WTC11 (cell line): ENCODE results near the gene AHSP.
A peak's percentile ranks its signal among the peaks of the same experiment; 100 is the strongest.

Source experiments
- CBFB ChIP-seq: sonication (generic); formaldehyde crosslinking; IDR thresholded peaks from 2 replicates; pipeline ENCODE4 v1.8.1; 2022; ENCODE audit warnings: mild to moderate bottlenecking, low read depth, missing genetic modification reagents
- CTCF ChIP-seq: fragments of 200-600 bp; IDR thresholded peaks from 2 replicates; pipeline ENCODE4 v1.8.0; 2022; ENCODE audit warnings: antibody characterized with exemption
- E2F1 ChIP-seq: sonication (generic); formaldehyde crosslinking; IDR thresholded peaks from 2 replicates; pipeline ENCODE4 v1.8.0; 2022; ENCODE audit warnings: mild to moderate bottlenecking, missing genetic modification reagents
- E2F5 ChIP-seq: sonication (generic); formaldehyde crosslinking; IDR thresholded peaks from 2 replicates; pipeline ENCODE4 v1.8.1; 2022; ENCODE audit warnings: mild to moderate bottlenecking, moderate library complexity, missing genetic modification reagents
- FOXP4 ChIP-seq: sonication (generic); formaldehyde crosslinking; IDR thresholded peaks from 2 replicates; pipeline ENCODE4 v1.8.0; 2022; ENCODE audit warnings: mild to moderate bottlenecking, missing genetic modification reagents
- KAT7 ChIP-seq: sonication (generic); formaldehyde crosslinking; IDR thresholded peaks from 2 replicates; pipeline ENCODE4 v1.8.1; 2023; ENCODE audit warnings: missing genetic modification reagents, mild to moderate bottlenecking, borderline replicate concordance
- MXD4 ChIP-seq: fragments of 250-450 bp; sonication (Bioruptor Pico); IDR thresholded peaks from 2 replicates; pipeline ENCODE4 v1.8.0; 2021; ENCODE audit warnings: mild to moderate bottlenecking, moderate library complexity, borderline replicate concordance
- MYBL2 ChIP-seq: sonication (generic); formaldehyde crosslinking; IDR thresholded peaks from 2 replicates; pipeline ENCODE4 v1.8.1; 2023; ENCODE audit warnings: mild to moderate bottlenecking, moderate library complexity, missing genetic modification reagents
- RELA ChIP-seq: sonication (generic); formaldehyde crosslinking; IDR thresholded peaks from 2 replicates; pipeline ENCODE4 v1.8.1; 2022; ENCODE audit warnings: missing genetic modification reagents, mild to moderate bottlenecking, borderline replicate concordance
- SMAD3 ChIP-seq: sonication (generic); formaldehyde crosslinking; IDR thresholded peaks from 2 replicates; pipeline ENCODE4 v1.8.0; 2022; ENCODE audit warnings: missing genetic modification reagents, mild to moderate bottlenecking, borderline replicate concordance
- SP1 ChIP-seq: sonication (generic); formaldehyde crosslinking; conservative IDR thresholded peaks from 2 replicates; pipeline ENCODE4 v1.8.1; 2022; ENCODE audit warnings: missing genetic modification reagents
- ZNF281 ChIP-seq: sonication (generic); formaldehyde crosslinking; IDR thresholded peaks from 2 replicates; pipeline ENCODE4 v1.8.0; 2023; ENCODE audit warnings: mild to moderate bottlenecking, missing genetic modification reagents

DNA sequence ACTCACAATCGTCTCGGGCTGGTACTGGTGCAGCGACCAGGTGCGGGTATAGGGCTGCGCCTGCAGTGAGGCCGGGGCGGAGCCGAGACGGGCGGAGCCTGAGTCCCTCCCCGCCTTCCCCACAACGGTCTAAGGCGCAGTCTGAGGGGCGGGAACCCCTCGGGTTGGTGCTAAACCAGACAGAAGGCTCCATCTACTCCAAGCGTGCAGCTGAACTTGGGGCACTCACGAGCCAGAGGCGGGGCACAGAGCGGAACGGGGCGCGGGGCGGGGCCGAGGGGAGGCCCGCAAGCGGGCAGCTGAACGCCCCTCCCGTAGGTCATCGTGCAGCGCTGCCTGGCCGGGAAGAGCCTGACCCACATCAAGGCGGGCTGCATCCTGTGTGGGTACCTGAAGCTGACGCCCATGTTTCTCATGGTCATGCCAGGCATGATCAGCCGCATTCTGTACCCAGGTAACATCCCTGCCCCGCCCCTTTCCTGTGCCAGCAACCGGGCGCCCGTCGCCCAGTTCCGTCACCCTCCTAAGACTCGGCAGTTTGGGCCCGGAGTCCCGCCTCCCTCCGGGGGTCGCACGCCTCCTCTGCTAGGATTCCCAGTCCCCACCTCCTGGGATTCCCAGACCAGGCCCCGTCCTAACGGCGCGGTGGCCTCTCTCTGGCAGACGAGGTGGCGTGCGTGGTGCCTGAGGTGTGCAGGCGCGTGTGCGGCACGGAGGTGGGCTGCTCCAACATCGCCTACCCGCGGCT, 39.8 kb upstream of the AHSP start:
- no peak for TF ChIP-seq CTCF
- 0 out of 2 replicates have a peak, but pooled peaks have one; percentile 21 for TF ChIP-seq ZNF281 (CRISPR knock-in tag)
- TF ChIP-seq MYBL2 (CRISPR knock-in tag): no peak
- TF ChIP-seq SMAD3 (CRISPR knock-in tag): no peak
- TF ChIP-seq FOXP4: peak; percentile 83; the same call in 1 of the 2 replicates
- TF ChIP-seq E2F1 (CRISPR knock-in tag): no peak
- TF ChIP-seq KAT7: 0 out of 2 replicates have a peak, but pooled peaks have one; percentile 53
- no peak for TF ChIP-seq RELA (CRISPR knock-in tag)
- no peak for TF ChIP-seq CBFB
- TF ChIP-seq MXD4 (CRISPR knock-in tag): no peak
- peak; percentile 13; the same call in 1 of the 2 replicates for TF ChIP-seq SP1
- no peak for TF ChIP-seq E2F5 (CRISPR knock-in tag)
